PFSK-1 (cell line): ENCODE data around the gene BMP5.

Source experiments
- FOXP2 ChIP-seq: optimal IDR thresholded peaks from 2 replicates; pipeline ENCODE3; 2011; ENCODE audit warnings: borderline replicate concordance, control low read depth, inconsistent platforms; ENCODE audit not compliant: insufficient read depth; ENCODE audit errors: extremely low read length, extremely low read depth
- POLR2AphosphoS5 ChIP-seq: IDR thresholded peaks from 2 replicates; pipeline ENCODE4 v1.6.1; 2012; ENCODE audit warnings: low read depth, mild to moderate bottlenecking, control low read depth, low read length, moderate library complexity
- SIN3A ChIP-seq: IDR thresholded peaks from 2 replicates; pipeline ENCODE4 v1.6.1; 2012; ENCODE audit warnings: mild to moderate bottlenecking, low read length, moderate library complexity, borderline replicate concordance; ENCODE audit not compliant: insufficient read depth
- TAF1 ChIP-seq: IDR thresholded peaks from 2 replicates; pipeline ENCODE4 v1.6.1; 2012; ENCODE audit warnings: low read length, control low read depth, borderline replicate concordance; ENCODE audit not compliant: insufficient read depth
- TF ChIP-seq, protein P1 (sequence below), 2 experiments: IDR thresholded peaks; 2 replicates each; pipeline versions ENCODE4 v1.6.1 to v1.8.0; 2011 to 2012; ENCODE audit warnings: low read depth in 2 of 2, low read length in 2 of 2, control low read depth in 1 of 2, inconsistent platforms in 1 of 2, mild to moderate bottlenecking in 1 of 2, moderate library complexity in 1 of 2; ENCODE audit not compliant: insufficient read depth in 1 of 2

BMP5 gene

GRCh38 chr6:55773620-55774216 is 101.7 kb downstream of the BMP5 start:
- TF ChIP-seq TAF1: no peak
- TF ChIP-seq POLR2AphosphoS5: no peak
- TF ChIP-seq SIN3A: no peak
- no peak for TF ChIP-seq FOXP2
- TF ChIP-seq, protein P1, sequence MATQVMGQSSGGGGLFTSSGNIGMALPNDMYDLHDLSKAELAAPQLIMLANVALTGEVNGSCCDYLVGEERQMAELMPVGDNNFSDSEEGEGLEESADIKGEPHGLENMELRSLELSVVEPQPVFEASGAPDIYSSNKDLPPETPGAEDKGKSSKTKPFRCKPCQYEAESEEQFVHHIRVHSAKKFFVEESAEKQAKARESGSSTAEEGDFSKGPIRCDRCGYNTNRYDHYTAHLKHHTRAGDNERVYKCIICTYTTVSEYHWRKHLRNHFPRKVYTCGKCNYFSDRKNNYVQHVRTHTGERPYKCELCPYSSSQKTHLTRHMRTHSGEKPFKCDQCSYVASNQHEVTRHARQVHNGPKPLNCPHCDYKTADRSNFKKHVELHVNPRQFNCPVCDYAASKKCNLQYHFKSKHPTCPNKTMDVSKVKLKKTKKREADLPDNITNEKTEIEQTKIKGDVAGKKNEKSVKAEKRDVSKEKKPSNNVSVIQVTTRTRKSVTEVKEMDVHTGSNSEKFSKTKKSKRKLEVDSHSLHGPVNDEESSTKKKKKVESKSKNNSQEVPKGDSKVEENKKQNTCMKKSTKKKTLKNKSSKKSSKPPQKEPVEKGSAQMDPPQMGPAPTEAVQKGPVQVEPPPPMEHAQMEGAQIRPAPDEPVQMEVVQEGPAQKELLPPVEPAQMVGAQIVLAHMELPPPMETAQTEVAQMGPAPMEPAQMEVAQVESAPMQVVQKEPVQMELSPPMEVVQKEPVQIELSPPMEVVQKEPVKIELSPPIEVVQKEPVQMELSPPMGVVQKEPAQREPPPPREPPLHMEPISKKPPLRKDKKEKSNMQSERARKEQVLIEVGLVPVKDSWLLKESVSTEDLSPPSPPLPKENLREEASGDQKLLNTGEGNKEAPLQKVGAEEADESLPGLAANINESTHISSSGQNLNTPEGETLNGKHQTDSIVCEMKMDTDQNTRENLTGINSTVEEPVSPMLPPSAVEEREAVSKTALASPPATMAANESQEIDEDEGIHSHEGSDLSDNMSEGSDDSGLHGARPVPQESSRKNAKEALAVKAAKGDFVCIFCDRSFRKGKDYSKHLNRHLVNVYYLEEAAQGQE (IDR thresholded peaks at IDR 0.05; ENCODE audit: insufficient read depth in 1 of 2, low read depth in 2 of 2, low read length in 2 of 2): no peak

DNA sequence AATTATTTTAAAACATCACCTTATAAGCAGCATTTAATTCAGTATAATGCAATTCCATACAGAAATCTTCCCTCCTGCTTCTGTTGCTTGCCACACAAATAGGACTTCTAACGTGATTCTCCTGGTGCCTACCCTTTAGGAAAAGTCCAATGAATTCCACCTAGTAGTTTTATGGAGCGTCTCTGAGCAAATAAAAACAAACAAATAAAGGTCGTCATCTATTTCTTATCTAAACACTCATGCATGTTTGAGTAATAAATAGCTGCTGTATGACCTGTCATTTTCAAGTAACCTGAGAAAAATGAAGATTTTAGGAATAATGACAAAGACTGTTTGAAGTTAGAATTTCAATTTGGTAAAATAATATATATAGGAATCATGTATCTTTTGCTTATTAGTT is 102.7 kb downstream of the BMP5 start:
- TF ChIP-seq SIN3A: no peak
- TF ChIP-seq FOXP2: no peak
- TF ChIP-seq TAF1: no peak
- no peak for TF ChIP-seq POLR2AphosphoS5

DNA sequence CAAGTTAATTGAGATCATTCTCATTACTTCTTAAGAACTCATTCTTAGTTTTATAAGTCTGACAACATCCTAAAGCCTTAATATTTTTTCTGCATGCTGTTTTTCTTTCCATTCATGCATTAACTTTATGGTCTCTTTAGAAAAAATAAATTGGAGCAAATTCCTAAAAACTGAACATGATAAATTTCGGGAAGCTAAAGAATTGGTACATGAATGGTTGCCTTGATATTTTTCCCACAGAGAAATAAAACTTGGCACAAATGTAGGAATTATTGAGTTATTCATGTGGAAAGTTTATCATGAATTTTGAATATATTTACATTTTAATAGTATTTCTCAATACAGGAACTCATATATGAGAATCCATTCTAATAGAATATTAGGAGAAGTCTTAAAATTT is 115.9 kb downstream of the BMP5 start:
- TF ChIP-seq SIN3A: no peak
- TF ChIP-seq POLR2AphosphoS5: no peak
- TF ChIP-seq, protein P1 (IDR thresholded peaks at IDR 0.05; ENCODE audit: insufficient read depth in 1 of 2, low read depth in 2 of 2, low read length in 2 of 2): no peak
- TF ChIP-seq TAF1: no peak
- no peak for TF ChIP-seq FOXP2

DNA sequence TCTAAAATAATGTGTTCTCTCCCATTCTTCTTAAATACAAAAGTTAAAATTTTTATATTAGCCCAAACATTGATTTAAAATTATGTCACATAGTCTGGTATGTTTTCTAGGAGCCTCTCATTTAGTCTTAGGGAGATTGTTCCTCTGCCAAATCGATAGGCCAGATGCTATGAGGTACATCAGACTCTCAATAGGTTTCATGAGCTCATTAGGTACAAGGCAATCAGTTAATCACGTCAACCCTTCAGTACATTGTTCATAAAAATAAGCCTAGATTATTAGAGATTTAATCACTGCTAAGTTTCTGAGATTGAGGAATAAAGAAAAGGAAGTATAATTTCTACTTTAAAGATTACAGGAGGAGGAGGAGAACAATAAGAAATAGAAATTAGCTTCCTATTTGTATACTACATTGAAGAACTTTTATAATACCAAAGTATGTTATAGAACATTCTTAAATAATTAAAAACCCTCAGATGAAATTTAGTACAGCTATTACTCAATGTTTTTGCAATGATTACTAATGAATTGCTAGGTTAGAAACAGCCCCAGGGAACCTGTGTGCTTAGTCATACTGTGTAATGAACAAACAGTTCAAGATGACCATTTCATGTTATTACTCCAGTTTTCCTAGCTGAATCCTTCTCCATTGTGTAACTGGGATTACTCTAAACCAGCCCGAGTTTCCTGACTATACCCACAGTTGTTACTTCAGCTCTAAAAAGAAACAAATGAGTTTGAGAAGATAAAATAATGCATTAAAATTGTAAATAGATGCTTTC is 117.0 kb downstream of the BMP5 start:
- TF ChIP-seq, protein P1 (IDR thresholded peaks at IDR 0.05; ENCODE audit: insufficient read depth in 1 of 2, low read depth in 2 of 2, low read length in 2 of 2): no peak
- TF ChIP-seq FOXP2: no peak
- TF ChIP-seq POLR2AphosphoS5: no peak
- no peak for TF ChIP-seq TAF1
- no peak for TF ChIP-seq SIN3A

DNA sequence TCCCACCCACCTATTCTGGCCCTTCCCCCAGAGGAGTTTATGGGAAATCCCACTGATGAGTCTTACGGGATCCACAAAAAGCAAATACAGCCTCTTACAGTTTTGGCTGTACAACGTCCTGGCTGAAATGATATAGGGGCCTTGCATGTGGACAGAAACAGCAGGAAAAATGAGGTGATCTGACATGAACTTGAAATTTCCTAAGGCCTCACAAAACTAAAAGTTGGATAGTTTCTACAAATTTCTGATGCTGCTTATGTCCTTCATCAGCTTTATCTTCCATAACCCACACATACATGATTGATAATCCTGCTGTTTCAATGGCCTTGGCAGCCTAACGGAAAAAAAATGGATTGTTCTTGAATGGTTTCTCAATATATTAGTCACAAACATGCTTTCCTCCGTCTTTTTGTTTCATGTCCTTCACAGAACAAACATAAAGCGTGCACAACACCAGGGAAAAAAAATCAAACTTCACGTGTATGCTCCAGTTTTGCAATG is 118.8 kb downstream of the BMP5 start:
- TF ChIP-seq, protein P1 (IDR thresholded peaks at IDR 0.05; ENCODE audit: insufficient read depth in 1 of 2, low read depth in 2 of 2, low read length in 2 of 2): no peak
- TF ChIP-seq FOXP2 (no peak), SIN3A (no peak), TAF1 (no peak), POLR2AphosphoS5 (no peak)
